Loucy (cell line): Measurements from ENCODE around the gene CPEB2.

ENCODE experiments used
- H2AFZ ChIP-seq: fragments of 200-600 bp; sonication (generic); 2 replicates; pipeline ENCODE4 v1.6.0; 2016; ENCODE audit warnings: antibody characterized with exemption, mild to moderate bottlenecking, low read length, moderate library complexity
- H3F3A ChIP-seq: fragments of 200-600 bp; 2 replicates; pipeline ENCODE4 v1.6.0; 2016; ENCODE audit warnings: antibody characterized with exemption, low read depth, mild to moderate bottlenecking
- H3K27me3 ChIP-seq: fragments of 200-600 bp; sonication (generic); 2 replicates; pipeline ENCODE4 v1.6.1; 2014; ENCODE audit warnings: low read length, mild to moderate bottlenecking; ENCODE audit not compliant: insufficient read depth, poor library complexity, severe bottlenecking
- H3K36me3 ChIP-seq: fragments of 200-600 bp; sonication (generic); 2 replicates; pipeline ENCODE4 v1.6.1; 2016; ENCODE audit warnings: low read length; ENCODE audit not compliant: insufficient read depth
- H3K4me1 ChIP-seq: fragments of 200-600 bp; sonication (generic); 2 replicates; pipeline ENCODE4 v1.5.1; 2014; ENCODE audit warnings: low read length, mild to moderate bottlenecking; ENCODE audit not compliant: insufficient read depth, poor library complexity, severe bottlenecking
- H3K4me2 ChIP-seq: fragments of 200-600 bp; sonication (generic); 2 replicates; pipeline ENCODE4 v1.6.0; 2014; ENCODE audit warnings: antibody characterized with exemption, low read length, low read depth, mild to moderate bottlenecking; ENCODE audit not compliant: poor library complexity, severe bottlenecking
- H3K4me3 ChIP-seq: fragments of 200-600 bp; sonication (generic); 2 replicates; pipeline ENCODE4 v1.5.1; 2014; ENCODE audit warnings: low read length, mild to moderate bottlenecking, mixed read lengths; ENCODE audit not compliant: poor library complexity, severe bottlenecking
- H3K79me2 ChIP-seq: fragments of 200-600 bp; sonication (generic); 2 replicates; pipeline ENCODE4 v1.6.1; 2014; ENCODE audit warnings: low read length; ENCODE audit not compliant: insufficient read depth
- H3K9ac ChIP-seq: fragments of 200-600 bp; sonication (generic); 2 replicates; pipeline ENCODE4 v1.6.0; 2014; ENCODE audit warnings: mild to moderate bottlenecking, low read depth, low read length, moderate library complexity; ENCODE audit not compliant: poor library complexity, severe bottlenecking
- H3K9me2 ChIP-seq: fragments of 200-600 bp; sonication (generic); replicated peaks from 2 replicates; pipeline ENCODE4 v1.6.1; 2016; ENCODE audit warnings: low read depth, low read length, mixed read lengths
- H3K9me3 ChIP-seq: fragments of 200-600 bp; sonication (generic); 2 replicates; pipeline ENCODE4 v1.6.1; 2014; ENCODE audit warnings: mild to moderate bottlenecking, antibody characterized with exemption, low read length, low read depth; ENCODE audit not compliant: insufficient read depth
- H4K20me1 ChIP-seq: fragments of 200-600 bp; sonication (generic); 2 replicates; pipeline ENCODE4 v1.6.0; 2014; ENCODE audit warnings: antibody characterized with exemption, low read length, mild to moderate bottlenecking; ENCODE audit not compliant: insufficient read depth, poor library complexity, severe bottlenecking
- CTCF ChIP-seq: fragments of 200-600 bp; sonication (generic); conservative IDR thresholded peaks from 2 replicates; pipeline ENCODE4 v1.5.1; 2014; ENCODE audit warnings: mild to moderate bottlenecking, antibody characterized with exemption, low read length
- EZH2phosphoT487 ChIP-seq: fragments of 200-600 bp; IDR thresholded peaks from 2 replicates; pipeline ENCODE4 v1.6.1; 2018; ENCODE audit warnings: antibody characterized with exemption, mild to moderate bottlenecking, moderate library complexity, borderline replicate concordance

CPEB2 gene

GRCh38 chr4:15025693-15026092, 23.4 kb downstream of the CPEB2 start:
- no peak overlapping the region for H3K4me2 ChIP-seq
- H3F3A ChIP-seq: no peaks in the 10 kb centered on the region
- H3K79me2 ChIP-seq: no peaks in the 10 kb centered on the region
- no peak overlapping the region for H3K9ac ChIP-seq
- no peak overlapping the region for H3K4me3 ChIP-seq
- peaks cover 19% of the 10 kb centered on the region; the same call in 1 of the 2 replicates for H3K36me3 ChIP-seq
- no peaks in the 10 kb centered on the region for H4K20me1 ChIP-seq
- no peaks in the 10 kb centered on the region for H3K9me3 ChIP-seq
- H3K4me1 ChIP-seq: no peaks in the 10 kb centered on the region
- H3K27me3 ChIP-seq: no peaks in the 10 kb centered on the region
- no peak overlapping the region for H2AFZ ChIP-seq
- no peaks in the 10 kb centered on the region for H3K9me2 ChIP-seq
- no peak for TF ChIP-seq CTCF
- TF ChIP-seq EZH2phosphoT487: no peak

- no peaks in the 10 kb centered on the region for H3K79me2 ChIP-seq
- H3K9me2 ChIP-seq: no peaks in the 10 kb centered on the region
- no peaks in the 10 kb centered on the region for H4K20me1 ChIP-seq
- TF ChIP-seq CTCF (no peak), EZH2phosphoT487 (no peak)
- no peak overlapping the region for H3K4me3 ChIP-seq
- peaks cover 20% of the 10 kb centered on the region; the same call in 1 of the 2 replicates for H3K36me3 ChIP-seq
- H3K4me2 ChIP-seq: no peak overlapping the region
- no peaks in the 10 kb centered on the region for H3K9me3 ChIP-seq
- no peaks in the 10 kb centered on the region for H3K27me3 ChIP-seq
- H2AFZ ChIP-seq: no peak overlapping the region
- H3K4me1 ChIP-seq: no peaks in the 10 kb centered on the region
- H3K9ac ChIP-seq: no peak overlapping the region
- no peaks in the 10 kb centered on the region for H3F3A ChIP-seq
These were observed 25.7 kb downstream of the CPEB2 start for GRCh38 chr4:15027921-15028435.

GRCh38 chr4:15031197-15031596, 28.9 kb downstream of the CPEB2 start:
- Histone ChIP-seq H3K9me3 (no peaks in the 10 kb centered on the region), H3K4me2 (no peak overlapping the region), H3K4me3 (no peak overlapping the region), H3K36me3 (peaks cover 42% of the 10 kb centered on the region), H3K79me2 (no peaks in the 10 kb centered on the region), H2AFZ (no peak overlapping the region), H3K4me1 (no peaks in the 10 kb centered on the region), H3K27me3 (no peaks in the 10 kb centered on the region), H4K20me1 (no peaks in the 10 kb centered on the region), H3F3A (no peaks in the 10 kb centered on the region), H3K9me2 (no peaks in the 10 kb centered on the region), H3K9ac (no peak overlapping the region)
- TF ChIP-seq CTCF: no peak
- TF ChIP-seq EZH2phosphoT487: no peak
